Glutamatergic neuron (in vitro differentiated cells): ENCODE measurements around the gene CIITA. TPM values are rescaled to one million over a fixed set of nuclear protein-coding genes. Genes with fewer than 3 reads are reported as not detected.

ENCODE experiments used
- DNase-seq: peaks from one replicate; pipeline ENCODE4 v3.0.0; 2022
- H3K27ac Mint-ChIP-seq: one replicate; pipeline ENCODE4 v1.8.0; 2020; ENCODE audit warnings: mild to moderate bottlenecking, mixed read lengths, inconsistent platforms; ENCODE audit not compliant: unreplicated experiment
- H3K27me3 Mint-ChIP-seq: one replicate; pipeline ENCODE4 v1.8.0; 2020; ENCODE audit warnings: mild to moderate bottlenecking, moderate library complexity, mixed read lengths, inconsistent platforms; ENCODE audit not compliant: unreplicated experiment
- H3K36me3 Mint-ChIP-seq: one replicate; pipeline ENCODE4 v1.8.0; 2020; ENCODE audit warnings: mild to moderate bottlenecking, mixed read lengths, inconsistent platforms; ENCODE audit not compliant: unreplicated experiment
- H3K4me1 Mint-ChIP-seq: one replicate; pipeline ENCODE4 v1.8.0; 2020; ENCODE audit warnings: mild to moderate bottlenecking, low read depth, mixed read lengths, inconsistent platforms; ENCODE audit not compliant: unreplicated experiment
- H3K4me3 Mint-ChIP-seq: one replicate; pipeline ENCODE4 v1.8.0; 2020; ENCODE audit warnings: mild to moderate bottlenecking, mixed read lengths, inconsistent platforms; ENCODE audit not compliant: unreplicated experiment
- H3K9me3 Mint-ChIP-seq: one replicate; pipeline ENCODE4 v1.8.0; 2020; ENCODE audit warnings: mild to moderate bottlenecking, moderate library complexity, mixed read lengths, inconsistent platforms; ENCODE audit not compliant: unreplicated experiment
- total RNA-seq: library from RNA; stranded (reverse); fragmentation: NEBNext Ultra II Directional; extraction: Animal tissue kit (Norgen Biotek cat#: 25700); gene quantifications from one replicate; pipeline ENCODE4 v1.2.1, GENCODE V29; 2021; ENCODE audit not compliant: unreplicated experiment
- TF ChIP-seq, protein P1 (sequence below): fragments of 200-600 bp; sonication (generic); IDR thresholded peaks from one replicate; pipeline ENCODE4 v1.5.0; 2021; ENCODE audit not compliant: partially characterized antibody, unreplicated experiment

CIITA gene
- total RNA-seq, 1 donor from 2014 or later = 0.69 TPM

DNA sequence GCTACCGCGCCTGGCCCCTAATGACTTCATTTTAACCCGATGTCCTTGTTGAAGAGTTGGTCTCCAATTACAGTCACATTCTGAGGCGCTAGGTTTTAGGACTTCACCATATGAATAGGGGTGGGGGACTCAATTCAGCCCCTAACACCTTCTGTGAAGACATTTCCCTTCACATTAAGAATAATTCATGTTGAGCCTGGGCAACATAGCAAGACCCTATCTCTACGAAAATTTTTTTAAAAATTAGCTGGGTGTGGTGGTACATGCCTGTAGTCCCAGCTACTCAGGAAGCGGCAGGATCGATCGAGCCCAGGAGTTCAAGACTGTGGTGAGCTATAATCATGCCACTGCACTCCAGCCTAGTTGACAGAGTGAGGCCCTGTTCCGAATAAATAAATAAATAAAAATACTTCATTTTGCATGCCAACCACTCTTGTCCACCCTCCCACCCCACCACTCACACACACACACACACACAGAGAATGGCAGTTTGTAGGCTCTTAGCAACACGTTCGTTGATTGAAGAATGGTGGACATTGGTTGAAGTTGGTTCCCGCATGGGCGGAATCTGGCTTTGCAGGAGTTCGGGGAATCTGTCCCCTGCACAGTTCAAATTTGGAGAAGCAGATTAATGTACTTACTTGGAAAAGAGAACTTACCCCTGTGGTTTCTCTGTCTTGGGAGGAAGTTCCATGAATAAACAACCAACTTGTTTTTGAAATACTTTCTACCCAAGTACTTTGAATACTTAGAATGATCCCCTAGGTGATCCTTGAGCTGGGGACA is 30.6 kb upstream of the CIITA start:
- H3K4me3 Mint-ChIP-seq = no peak overlapping the region
- H3K4me1 Mint-ChIP-seq = no peaks in the 10 kb centered on the region
- H3K27me3 Mint-ChIP-seq = no peaks in the 10 kb centered on the region
- TF ChIP-seq, protein P1, sequence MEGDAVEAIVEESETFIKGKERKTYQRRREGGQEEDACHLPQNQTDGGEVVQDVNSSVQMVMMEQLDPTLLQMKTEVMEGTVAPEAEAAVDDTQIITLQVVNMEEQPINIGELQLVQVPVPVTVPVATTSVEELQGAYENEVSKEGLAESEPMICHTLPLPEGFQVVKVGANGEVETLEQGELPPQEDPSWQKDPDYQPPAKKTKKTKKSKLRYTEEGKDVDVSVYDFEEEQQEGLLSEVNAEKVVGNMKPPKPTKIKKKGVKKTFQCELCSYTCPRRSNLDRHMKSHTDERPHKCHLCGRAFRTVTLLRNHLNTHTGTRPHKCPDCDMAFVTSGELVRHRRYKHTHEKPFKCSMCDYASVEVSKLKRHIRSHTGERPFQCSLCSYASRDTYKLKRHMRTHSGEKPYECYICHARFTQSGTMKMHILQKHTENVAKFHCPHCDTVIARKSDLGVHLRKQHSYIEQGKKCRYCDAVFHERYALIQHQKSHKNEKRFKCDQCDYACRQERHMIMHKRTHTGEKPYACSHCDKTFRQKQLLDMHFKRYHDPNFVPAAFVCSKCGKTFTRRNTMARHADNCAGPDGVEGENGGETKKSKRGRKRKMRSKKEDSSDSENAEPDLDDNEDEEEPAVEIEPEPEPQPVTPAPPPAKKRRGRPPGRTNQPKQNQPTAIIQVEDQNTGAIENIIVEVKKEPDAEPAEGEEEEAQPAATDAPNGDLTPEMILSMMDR = no peak
- no peak for DNase-seq
- no peaks in the 10 kb centered on the region for H3K9me3 Mint-ChIP-seq
- no peaks in the 10 kb centered on the region for H3K36me3 Mint-ChIP-seq
- H3K27ac Mint-ChIP-seq = no peak overlapping the region

DNA sequence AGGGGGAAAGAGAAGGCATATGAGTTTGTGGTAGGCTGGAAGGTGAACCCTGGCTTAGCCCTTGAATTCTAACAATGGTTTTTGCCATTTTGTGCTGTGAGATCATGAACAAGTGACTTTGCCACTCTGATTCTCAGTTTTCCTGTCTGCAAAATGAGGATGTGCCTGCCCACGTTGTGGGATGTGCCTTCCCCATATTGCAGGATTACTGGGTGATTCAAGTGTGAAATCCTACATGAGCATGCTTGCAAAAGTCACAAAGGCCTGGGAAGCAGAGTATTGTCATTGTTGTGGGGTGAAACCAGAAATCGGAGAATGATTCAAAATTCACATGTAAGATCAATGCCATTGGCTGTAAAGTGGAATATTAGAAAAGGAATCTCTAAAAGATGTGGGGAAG is 29.8 kb upstream of the CIITA start:
- Mint-ChIP-seq H3K36me3 (no peaks in the 10 kb centered on the region), H3K4me1 (no peaks in the 10 kb centered on the region), H3K4me3 (no peak overlapping the region), H3K27me3 (no peaks in the 10 kb centered on the region), H3K27ac (no peak overlapping the region), H3K9me3 (no peaks in the 10 kb centered on the region)
- no peak for DNase-seq
- TF ChIP-seq, protein P1 = no peak

DNA sequence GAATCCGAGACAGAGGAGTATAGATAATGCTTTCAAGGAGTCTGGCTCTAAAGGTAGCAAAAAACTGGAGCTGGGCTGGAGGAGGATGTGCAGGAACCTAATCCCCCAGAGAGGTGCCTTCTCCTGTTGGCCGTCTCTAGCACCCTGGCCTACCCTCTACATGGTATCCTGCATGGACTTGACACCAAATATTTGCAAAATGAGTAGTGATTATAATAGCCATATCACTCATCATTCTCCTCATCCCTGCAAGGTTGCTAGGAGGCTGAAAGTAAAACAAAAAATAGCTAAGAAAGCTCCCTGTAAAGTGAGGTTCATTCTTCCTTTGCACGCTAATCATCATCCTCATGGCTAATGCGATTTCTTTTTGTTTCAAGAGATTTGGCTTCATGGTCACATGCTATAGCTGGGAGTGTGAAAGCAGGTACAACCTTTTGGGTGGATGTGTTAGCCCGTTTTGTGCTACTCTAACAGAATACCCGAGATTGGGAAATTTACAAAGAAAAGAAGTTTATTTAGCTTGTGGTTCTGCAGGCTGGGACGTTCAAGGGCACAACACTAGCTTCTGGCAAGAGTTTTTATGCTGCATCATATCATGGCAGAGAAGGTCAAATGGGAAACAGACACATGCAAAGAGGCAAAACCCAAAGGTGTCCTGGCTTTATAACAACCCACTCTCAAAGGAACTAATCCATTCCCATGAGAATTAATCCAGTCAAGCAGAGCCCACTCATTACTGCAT is 27.1 kb upstream of the CIITA start:
- H3K4me1 Mint-ChIP-seq = no peaks in the 10 kb centered on the region
- H3K9me3 Mint-ChIP-seq = no peaks in the 10 kb centered on the region
- no peak for DNase-seq
- H3K27me3 Mint-ChIP-seq = no peaks in the 10 kb centered on the region
- TF ChIP-seq, protein P1 = no peak
- H3K4me3 Mint-ChIP-seq = no peak overlapping the region
- H3K27ac Mint-ChIP-seq = no peak overlapping the region
- H3K36me3 Mint-ChIP-seq = no peaks in the 10 kb centered on the region

DNA sequence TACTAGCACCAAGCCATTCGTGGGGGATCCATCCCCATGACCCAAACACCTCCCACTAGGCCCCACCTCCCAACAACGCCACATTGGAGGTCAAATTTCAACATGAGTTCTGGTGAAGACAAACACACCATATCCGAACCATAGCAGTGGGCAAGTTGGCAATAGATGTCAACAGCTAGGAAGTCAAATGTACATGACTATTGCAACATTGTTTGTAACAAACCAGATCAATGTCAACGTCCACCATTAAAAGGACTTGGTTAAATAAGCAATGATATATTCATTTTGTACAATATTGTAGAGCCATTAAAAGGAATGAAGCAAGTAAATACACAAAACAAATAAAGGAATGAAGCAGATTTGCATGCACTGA is 26.5 kb upstream of the CIITA start:
- Mint-ChIP-seq H3K4me1 (no peaks in the 10 kb centered on the region), H3K4me3 (no peak overlapping the region), H3K27me3 (no peaks in the 10 kb centered on the region), H3K9me3 (no peaks in the 10 kb centered on the region), H3K27ac (no peak overlapping the region), H3K36me3 (no peaks in the 10 kb centered on the region)
- DNase-seq = no peak
- TF ChIP-seq, protein P1 = no peak

DNA sequence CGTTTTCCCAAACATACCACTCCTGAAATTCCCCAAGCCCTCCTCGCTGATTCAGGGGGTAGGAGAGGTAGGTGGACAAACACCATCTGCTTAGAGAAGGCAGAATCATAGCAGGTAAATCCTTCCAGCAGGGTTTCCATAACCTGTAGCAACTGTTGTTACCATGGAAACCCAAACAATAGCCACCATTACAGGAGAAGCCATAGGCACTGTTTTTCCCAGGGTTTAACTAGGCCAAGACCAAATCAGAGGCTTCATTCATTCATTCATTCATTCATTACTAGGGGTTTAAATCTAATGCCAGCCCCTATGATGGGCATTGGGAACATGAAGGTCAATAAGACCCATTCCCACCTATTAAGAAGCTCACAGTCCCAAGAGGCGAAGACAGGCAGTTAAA is 25.5 kb upstream of the CIITA start:
- no peaks in the 10 kb centered on the region for H3K36me3 Mint-ChIP-seq
- H3K27me3 Mint-ChIP-seq = no peaks in the 10 kb centered on the region
- H3K4me1 Mint-ChIP-seq = no peaks in the 10 kb centered on the region
- TF ChIP-seq, protein P1 = no peak
- no peak overlapping the region for H3K4me3 Mint-ChIP-seq
- DNase-seq = no peak
- no peak overlapping the region for H3K27ac Mint-ChIP-seq
- H3K9me3 Mint-ChIP-seq = no peaks in the 10 kb centered on the region
